Psoas muscle (tissue), 8 donors: ENCODE data around the gene SDCCAG8. TPM values are rescaled to one million over a fixed set of nuclear protein-coding genes. Genes with fewer than 3 reads are reported as not detected.

Experiments
- ATAC-seq, 4 donors: fragments of 200-7000 bp; cut with Tn5 transposase; one replicate each; pipeline ENCODE4 v1.9.1; 2020; ENCODE audit warnings: moderate library complexity in 3 of 4, mild to moderate bottlenecking in 2 of 4
- DNase-seq, 2 donors: peaks; one replicate each; pipeline ENCODE4 v3.0.0-alpha.2; 2020
- H3K27ac ChIP-seq: fragments of 200-600 bp; one replicate; pipeline ENCODE4 v1.8.0; 2022
- H3K27me3 ChIP-seq, 3 donors: fragments of 200-600 bp in 1 of 3; one replicate each; pipeline versions ENCODE4 v1.6.1 to v1.8.0; 2013 to 2022; ENCODE audit warnings: low read length in 2 of 3, mild to moderate bottlenecking in 2 of 3, moderate library complexity in 1 of 3; ENCODE audit not compliant: insufficient read depth in 3 of 3
- H3K36me3 ChIP-seq, 2 donors: fragments of 200-600 bp in 1 of 2; one replicate each; pipeline versions ENCODE4 v1.6.1 to v1.8.0; 2013 to 2022; ENCODE audit warnings: low read depth in 1 of 2, mild to moderate bottlenecking in 1 of 2, moderate library complexity in 1 of 2; ENCODE audit not compliant: insufficient read depth in 1 of 2
- H3K4me1 ChIP-seq: fragments of 200-600 bp; one replicate; pipeline ENCODE4 v1.8.0; 2022
- H3K4me3 ChIP-seq: fragments of 200-600 bp; one replicate; pipeline ENCODE4 v1.8.0; 2022; ENCODE audit warnings: mild to moderate bottlenecking
- H3K9me3 ChIP-seq: fragments of 200-600 bp; one replicate; pipeline ENCODE4 v1.8.0; 2022
- WGBS, 3 donors: extraction: QIAGEN DNeasy Blood & Tissue Kit; methylation state at CpG; one replicate each; pipeline versions ENCODE4 v1.1.6 to v1.1.7; 2013; 5-methylcytosine and 5-hydroxymethylcytosine counted together
- intact Hi-C, 2 donors: fragments of 100-400 bp; cut with DNase I; formaldehyde crosslinking; loops; one replicate each; pipeline versions ENCODE4 v1.11.0 to v1.14.2; 2022
- polyA plus RNA-seq, 3 donors: library from polyadenylated mRNA; stranded (reverse); fragments of 200-250 nt; gene quantifications; one replicate each; pipeline ENCODE4 v1.2.3, GENCODE V29; 2013
- total RNA-seq, 4 donors: library from RNA; stranded (reverse); fragmentation: NEBNext Ultra II Directional in 2 of 4; extraction: Animal tissue kit (Norgen Biotek cat#: 25700) in 2 of 4; gene quantifications; one replicate each; pipeline versions ENCODE4 v1.2.1 to v1.2.4, GENCODE V29; 2021 to 2023
- TF ChIP-seq, protein P1 (sequence below): fragments of 200-600 bp; IDR thresholded peaks from one replicate; pipeline ENCODE4 v1.8.0; 2022; ENCODE audit warnings: antibody characterized with exemption
- donor health status: healthy with polysubstance abuse.
- donor health status: DM: no; HTN: no; CAD: no; lungs with moderate emphysema.
- donor health status: Bipolar disorder and iron deficiency.
- donor health status: healthy.
- donor health status: DM: yes; HTN: yes; CAD: no.
- donor health status: DM: no; HTN: no; CAD: no.
- donor health status: DM: no; HTN: no; CAD: no.
- donor health status: DM: yes; HTN: yes; CAD: no.

SDCCAG8 gene
- total and polyA plus RNA-seq, 7 donors, result 6.4 to 27.6 (median 20.9) TPM

DNA sequence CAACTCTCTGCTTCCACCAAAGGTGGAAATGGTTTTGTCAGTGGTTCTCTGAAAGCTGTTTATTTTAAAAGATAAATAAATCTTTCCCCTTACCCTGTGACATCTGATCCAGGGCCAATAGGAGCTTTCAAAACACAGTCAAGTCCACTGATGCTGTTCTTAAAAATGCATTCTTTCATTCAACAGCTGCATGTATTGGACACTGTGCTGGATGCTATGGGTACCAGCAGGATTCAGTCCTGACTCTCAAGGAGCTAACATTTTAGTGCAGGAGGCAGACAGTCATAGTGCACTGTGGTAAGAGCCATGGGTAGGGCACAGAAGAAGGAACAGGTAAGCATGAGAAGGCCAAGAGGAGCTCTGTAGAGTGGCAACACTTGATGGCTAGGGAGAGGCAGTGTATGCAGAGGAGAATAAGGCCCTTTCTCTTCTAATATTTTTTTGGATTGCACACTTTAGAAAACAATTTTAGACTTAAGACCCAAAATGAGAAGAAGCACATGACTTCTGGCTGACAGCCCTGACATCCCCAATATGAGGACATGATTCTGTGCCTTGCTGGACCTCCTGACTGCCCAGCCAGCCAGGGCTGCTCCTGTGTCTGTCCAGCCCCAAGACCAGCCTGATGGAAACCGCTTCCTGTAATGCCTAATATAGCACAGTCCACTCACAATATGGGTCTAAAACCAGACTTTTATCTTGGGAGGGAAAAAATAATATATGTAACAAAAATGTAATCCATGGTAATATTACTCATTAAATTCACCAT lies 207.3 kb downstream of the SDCCAG8 start:
- TF ChIP-seq, protein P1, sequence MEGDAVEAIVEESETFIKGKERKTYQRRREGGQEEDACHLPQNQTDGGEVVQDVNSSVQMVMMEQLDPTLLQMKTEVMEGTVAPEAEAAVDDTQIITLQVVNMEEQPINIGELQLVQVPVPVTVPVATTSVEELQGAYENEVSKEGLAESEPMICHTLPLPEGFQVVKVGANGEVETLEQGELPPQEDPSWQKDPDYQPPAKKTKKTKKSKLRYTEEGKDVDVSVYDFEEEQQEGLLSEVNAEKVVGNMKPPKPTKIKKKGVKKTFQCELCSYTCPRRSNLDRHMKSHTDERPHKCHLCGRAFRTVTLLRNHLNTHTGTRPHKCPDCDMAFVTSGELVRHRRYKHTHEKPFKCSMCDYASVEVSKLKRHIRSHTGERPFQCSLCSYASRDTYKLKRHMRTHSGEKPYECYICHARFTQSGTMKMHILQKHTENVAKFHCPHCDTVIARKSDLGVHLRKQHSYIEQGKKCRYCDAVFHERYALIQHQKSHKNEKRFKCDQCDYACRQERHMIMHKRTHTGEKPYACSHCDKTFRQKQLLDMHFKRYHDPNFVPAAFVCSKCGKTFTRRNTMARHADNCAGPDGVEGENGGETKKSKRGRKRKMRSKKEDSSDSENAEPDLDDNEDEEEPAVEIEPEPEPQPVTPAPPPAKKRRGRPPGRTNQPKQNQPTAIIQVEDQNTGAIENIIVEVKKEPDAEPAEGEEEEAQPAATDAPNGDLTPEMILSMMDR, result no peak
- intact Hi-C loops, result no loop called here
- no peaks in the 10 kb centered on the region for H3K36me3 ChIP-seq
- H3K27me3 ChIP-seq, result no peaks in the 10 kb centered on the region
- no peaks in the 10 kb centered on the region for H3K4me1 ChIP-seq
- DNase-seq (no peak), ATAC-seq (no peak)
- H3K4me3 ChIP-seq, result no peak overlapping the region
- no peak overlapping the region for H3K27ac ChIP-seq
- no peaks in the 10 kb centered on the region for H3K9me3 ChIP-seq
- 93 to 97% (median 96%) methylated on average over 1 of the region's 1 CpG for WGBS, 3 donors

DNA sequence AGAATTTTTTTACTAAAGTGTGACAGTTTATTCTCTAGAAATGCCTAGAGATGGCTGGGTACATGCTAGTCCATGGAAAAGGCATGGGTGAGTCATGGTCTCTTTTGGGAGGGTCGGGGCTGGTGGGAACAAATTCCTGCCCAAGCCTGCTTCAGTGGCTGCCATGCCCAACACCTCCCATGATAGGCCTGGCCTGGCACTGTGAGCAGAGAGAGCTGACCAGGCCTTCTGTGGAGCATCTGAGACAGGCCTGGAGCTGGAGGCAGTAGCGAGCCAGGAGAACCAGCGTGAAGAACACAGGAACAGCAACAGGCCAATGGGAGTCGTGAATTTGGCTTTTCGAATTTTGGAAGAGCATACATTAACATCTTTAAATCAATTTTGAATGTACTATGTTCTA lies 209.2 kb downstream of the SDCCAG8 start:
- intact Hi-C loops, result no loop called here
- no peak for ATAC-seq
- Histone ChIP-seq H3K4me3 (no peak overlapping the region), H3K9me3 (no peaks in the 10 kb centered on the region), H3K36me3 (no peaks in the 10 kb centered on the region), H3K27me3 (no peaks in the 10 kb centered on the region), H3K4me1 (no peaks in the 10 kb centered on the region), H3K27ac (no peak overlapping the region)
- TF ChIP-seq, protein P1, result no peak
- no peak for DNase-seq
- 66 to 81% (median 66%) methylated on average over 5 of the region's 5 CpGs for WGBS, 3 donors

DNA sequence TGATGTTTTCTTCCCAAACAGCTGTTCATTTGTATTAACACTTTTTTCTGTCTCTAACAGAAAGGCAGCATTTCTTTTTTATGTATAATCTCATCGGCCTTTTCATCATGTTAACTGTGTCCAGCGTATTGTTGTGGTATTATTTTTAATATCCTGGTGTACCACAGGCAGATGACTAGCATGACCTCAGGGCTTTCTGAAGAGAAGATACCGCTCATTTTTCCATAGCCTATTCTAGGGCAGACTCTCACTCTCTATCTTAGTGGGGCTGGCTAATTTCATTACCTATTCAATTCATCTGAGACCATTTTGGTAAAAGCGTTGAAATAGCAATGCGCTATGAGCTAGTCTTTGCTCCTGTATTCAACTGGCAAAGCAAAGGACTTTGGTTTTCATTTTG lies 209.9 kb downstream of the SDCCAG8 start:
- intact Hi-C loops, result no loop called here
- no peak for ATAC-seq
- H3K27ac ChIP-seq, result no peak overlapping the region

DNA sequence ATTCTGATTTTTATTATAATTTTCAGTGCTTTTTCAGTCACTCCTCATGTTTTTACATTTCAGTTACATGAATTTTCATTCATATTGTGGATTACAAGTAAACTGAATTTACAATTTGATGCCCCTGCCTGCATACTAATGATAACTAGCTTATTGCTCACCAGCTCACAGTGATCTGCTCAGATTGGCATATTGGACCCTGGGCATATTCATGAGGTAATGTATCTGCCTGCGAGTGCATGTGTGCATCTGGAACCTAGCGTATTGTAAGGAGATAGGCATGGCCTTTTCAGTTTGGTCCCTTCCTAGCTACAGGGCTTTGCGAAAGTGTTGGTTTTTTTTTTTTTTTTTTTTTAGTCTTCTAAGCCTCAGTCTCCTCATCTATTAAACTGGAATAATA lies 213.7 kb downstream of the SDCCAG8 start:
- no peaks in the 10 kb centered on the region for H3K4me1 ChIP-seq
- DNase-seq, result no peak
- no peaks in the 10 kb centered on the region for H3K27me3 ChIP-seq
- TF ChIP-seq, protein P1, result no peak
- WGBS, 3 donors, result 76 to 97% (median 91%) methylated on average over 3 of the region's 3 CpGs
- ATAC-seq, result no peak
- no peaks in the 10 kb centered on the region for H3K36me3 ChIP-seq
- H3K9me3 ChIP-seq, result no peaks in the 10 kb centered on the region
- intact Hi-C loops, result no loop called here
- no peak overlapping the region for H3K4me3 ChIP-seq
- no peak overlapping the region for H3K27ac ChIP-seq

More for the DNA sequence above, 209.9 kb downstream of the SDCCAG8 start:
- H3K9me3 ChIP-seq, result no peaks in the 10 kb centered on the region
- H3K4me1 ChIP-seq, result no peaks in the 10 kb centered on the region
- H3K27me3 ChIP-seq, result no peaks in the 10 kb centered on the region
- H3K36me3 ChIP-seq, result no peaks in the 10 kb centered on the region
- TF ChIP-seq, protein P1, result no peak
- no peak for DNase-seq
- no peak overlapping the region for H3K4me3 ChIP-seq
- 62 to 73% (median 64%) methylated on average over 5 of the region's 5 CpGs for WGBS, 3 donors

DNA sequence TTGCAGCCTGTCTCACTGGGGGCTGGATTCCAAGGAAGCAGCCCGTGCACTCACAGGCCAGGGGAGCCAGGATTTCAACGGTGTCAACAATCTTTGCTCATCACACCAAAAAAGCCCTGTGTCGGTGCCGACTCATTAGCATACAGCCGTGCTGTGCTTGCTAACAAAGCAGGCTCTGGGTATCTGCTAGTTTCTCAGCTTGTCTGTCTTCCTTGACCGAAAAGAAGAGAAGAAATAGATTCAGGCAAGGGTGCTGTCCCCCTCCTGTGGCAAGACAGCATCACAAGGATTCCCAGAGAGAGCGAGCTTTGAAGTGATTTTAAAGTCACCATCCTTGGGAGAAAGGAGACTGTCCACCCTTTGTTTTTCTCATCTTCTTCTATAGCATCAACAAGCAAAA lies 214.7 kb downstream of the SDCCAG8 start:
- DNase-seq (no peak), ATAC-seq (no peak)
- TF ChIP-seq, protein P1, result no peak
- no peaks in the 10 kb centered on the region for H3K4me1 ChIP-seq
- no peak overlapping the region for H3K4me3 ChIP-seq
- no peak overlapping the region for H3K27ac ChIP-seq
- WGBS, 3 donors, result 80 to 83% (median 82%) methylated on average over 7 of the region's 7 CpGs
- no peaks in the 10 kb centered on the region for H3K27me3 ChIP-seq
- intact Hi-C loops, result no loop called here
- H3K36me3 ChIP-seq, result no peaks in the 10 kb centered on the region
- no peaks in the 10 kb centered on the region for H3K9me3 ChIP-seq
